GM21576 (cell line): ENCODE results near the gene ZNF10.

Experiments
- ATAC-seq: cut with Tn5 transposase; IDR thresholded peaks from one replicate; pipeline ENCODE4 v1.9.1; 2021; ENCODE audit warnings: mild to moderate bottlenecking, moderate library complexity; ENCODE audit not compliant: unreplicated experiment

The ZNF10 gene

DNA sequence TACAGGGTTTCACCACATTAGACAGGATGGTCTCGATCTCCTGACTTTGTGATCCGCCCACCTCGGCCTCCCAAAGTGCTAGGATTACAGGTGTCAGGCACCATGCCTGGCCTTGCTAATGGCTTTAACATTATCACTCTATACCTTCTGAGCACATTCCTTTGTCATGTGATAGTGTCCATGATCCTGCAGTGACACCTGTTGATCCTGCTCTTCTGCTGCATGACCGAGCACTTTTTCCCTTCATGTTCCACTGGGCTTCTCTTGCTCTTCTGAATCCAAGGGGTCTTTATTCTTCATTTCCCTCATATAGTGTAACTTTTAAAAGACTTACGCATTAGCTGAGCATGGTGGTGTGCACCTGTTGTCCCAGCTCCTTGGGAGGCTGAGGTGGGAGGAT lies 62.4 kb downstream of the ZNF10 start:
- no peak for ATAC-seq

GRCh38 chr12:133201888-133202287 lies 71.5 kb downstream of the ZNF10 start:
- no peak for ATAC-seq

DNA sequence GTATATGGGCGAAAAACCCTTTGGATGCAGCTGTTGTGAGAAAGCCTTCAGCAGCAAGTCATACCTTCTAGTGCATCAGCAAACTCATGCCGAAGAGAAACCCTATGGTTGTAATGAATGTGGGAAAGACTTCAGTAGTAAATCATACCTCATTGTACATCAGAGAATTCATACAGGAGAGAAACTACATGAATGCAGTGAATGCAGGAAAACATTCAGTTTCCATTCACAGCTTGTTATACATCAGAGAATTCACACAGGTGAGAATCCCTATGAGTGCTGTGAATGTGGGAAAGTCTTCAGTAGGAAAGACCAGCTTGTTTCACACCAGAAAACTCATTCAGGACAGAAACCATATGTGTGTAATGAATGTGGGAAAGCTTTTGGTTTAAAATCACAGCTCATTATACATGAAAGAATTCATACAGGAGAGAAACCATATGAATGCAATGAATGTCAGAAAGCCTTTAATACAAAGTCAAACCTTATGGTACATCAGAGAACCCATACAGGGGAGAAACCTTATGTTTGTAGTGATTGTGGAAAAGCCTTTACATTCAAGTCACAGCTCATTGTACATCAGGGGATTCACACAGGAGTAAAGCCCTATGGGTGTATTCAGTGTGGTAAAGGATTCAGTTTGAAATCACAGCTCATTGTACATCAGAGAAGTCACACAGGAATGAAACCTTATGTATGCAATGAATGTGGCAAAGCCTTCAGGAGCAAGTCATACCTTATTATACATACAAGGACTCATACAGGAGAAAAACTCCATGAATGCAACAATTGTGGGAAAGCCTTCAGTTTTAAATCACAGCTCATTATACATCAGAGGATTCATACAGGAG lies 72.3 kb downstream of the ZNF10 start:
- ATAC-seq = no peak

DNA sequence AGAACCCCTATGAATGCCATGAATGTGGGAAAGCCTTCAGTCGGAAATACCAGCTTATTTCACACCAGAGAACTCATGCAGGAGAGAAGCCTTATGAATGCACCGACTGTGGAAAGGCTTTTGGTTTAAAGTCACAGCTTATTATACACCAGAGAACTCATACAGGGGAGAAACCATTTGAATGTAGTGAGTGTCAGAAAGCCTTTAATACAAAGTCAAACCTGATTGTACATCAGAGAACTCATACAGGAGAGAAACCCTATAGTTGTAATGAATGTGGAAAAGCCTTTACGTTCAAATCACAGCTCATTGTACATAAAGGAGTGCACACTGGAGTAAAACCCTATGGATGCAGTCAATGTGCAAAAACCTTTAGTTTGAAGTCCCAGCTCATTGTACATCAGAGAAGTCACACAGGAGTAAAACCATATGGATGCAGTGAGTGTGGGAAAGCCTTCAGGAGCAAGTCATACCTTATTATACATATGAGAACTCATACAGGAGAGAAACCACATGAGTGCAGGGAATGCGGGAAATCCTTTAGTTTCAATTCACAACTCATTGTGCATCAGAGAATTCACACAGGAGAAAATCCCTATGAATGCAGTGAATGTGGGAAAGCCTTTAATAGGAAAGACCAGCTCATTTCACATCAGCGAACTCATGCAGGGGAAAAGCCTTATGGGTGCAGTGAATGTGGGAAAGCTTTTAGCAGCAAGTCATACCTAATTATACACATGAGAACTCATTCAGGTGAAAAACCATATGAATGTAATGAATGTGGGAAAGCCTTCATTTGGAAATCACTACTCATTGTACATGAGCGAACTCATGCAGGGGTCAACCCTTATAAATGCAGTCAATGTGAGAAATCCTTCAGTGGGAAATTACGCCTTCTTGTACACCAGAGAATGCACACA lies 73.2 kb downstream of the ZNF10 start:
- no peak for ATAC-seq

DNA sequence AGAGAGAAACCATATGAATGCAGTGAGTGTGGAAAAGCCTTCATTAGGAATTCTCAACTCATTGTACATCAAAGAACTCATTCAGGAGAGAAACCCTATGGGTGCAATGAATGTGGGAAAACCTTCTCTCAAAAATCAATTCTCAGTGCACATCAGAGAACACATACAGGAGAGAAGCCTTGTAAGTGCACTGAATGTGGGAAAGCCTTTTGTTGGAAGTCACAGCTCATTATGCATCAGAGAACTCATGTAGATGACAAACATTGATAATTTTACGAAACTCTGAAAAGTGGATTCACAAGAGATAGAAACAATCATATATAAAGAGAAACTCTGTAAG lies 73.8 kb downstream of the ZNF10 start:
- ATAC-seq = no peak

- ATAC-seq = no peak
Observed at GRCh38 chr12:133206390-133206789, 76.0 kb downstream of the ZNF10 start.
